Heart right ventricle (tissue), 16 donors: ENCODE results near the gene DOCK4. TPM values are rescaled to one million over a fixed set of nuclear protein-coding genes. Genes with fewer than 3 reads are reported as not detected.

ENCODE experiments used
- ATAC-seq, 8 donors: fragments of 200-7000 bp; cut with Tn5 transposase; one replicate each; pipeline ENCODE4 v1.9.1; 2020; ENCODE audit warnings: mild to moderate bottlenecking in 8 of 8, moderate library complexity in 8 of 8, moderate number of reproducible peaks in 1 of 8
- DNase-seq, 2 donors: peaks; one replicate each; pipeline ENCODE4 v3.0.0-alpha.2; 2020
- H3K27ac ChIP-seq, 10 donors: fragments of 200-600 bp; sonication (generic) in 2 of 10; one replicate each; pipeline versions ENCODE4 v1.5.0 to v1.8.0; 2020 to 2022; ENCODE audit warnings: mild to moderate bottlenecking in 3 of 10
- H3K27me3 ChIP-seq, 7 donors: fragments of 200-600 bp; one replicate each; pipeline ENCODE4 v1.8.0; 2021 to 2022; ENCODE audit warnings: mild to moderate bottlenecking in 2 of 7
- H3K36me3 ChIP-seq, 9 donors: fragments of 200-600 bp; sonication (generic) in 1 of 9; one replicate each; pipeline versions ENCODE4 v1.5.0 to v1.8.0; 2020 to 2022; ENCODE audit warnings: mild to moderate bottlenecking in 2 of 9
- H3K4me1 ChIP-seq, 9 donors: fragments of 200-600 bp; sonication (generic) in 1 of 9; one replicate each; pipeline versions ENCODE4 v1.5.0 to v1.8.0; 2020 to 2022; ENCODE audit warnings: mild to moderate bottlenecking in 4 of 9
- H3K4me3 ChIP-seq, 10 donors: fragments of 200-600 bp; sonication (generic) in 2 of 10; one replicate each; pipeline versions ENCODE4 v1.5.0 to v1.8.0; 2020 to 2022; ENCODE audit warnings: mild to moderate bottlenecking in 7 of 10, moderate library complexity in 2 of 10
- H3K9me3 ChIP-seq, 11 donors: fragments of 200-600 bp in 10 of 11; sonication (generic) in 2 of 11; one replicate each; pipeline versions ENCODE4 v1.5.0 to v1.8.0; 2013 to 2022; ENCODE audit warnings: mild to moderate bottlenecking in 2 of 11, control low read depth in 1 of 11, moderate library complexity in 1 of 11
- WGBS, 2 donors: extraction: QIAGEN DNeasy Blood & Tissue Kit; methylation state at CpG; one replicate each; pipeline ENCODE4 v1.1.7; 2013; ENCODE audit warnings: inconsistent platforms in 1 of 2; 5-methylcytosine and 5-hydroxymethylcytosine counted together
- intact Hi-C, 10 donors: fragments of 100-400 bp; cut with DNase I; formaldehyde crosslinking; loops; one replicate each; pipeline versions ENCODE4 v1.11.1 to v1.14.2; 2022
- polyA plus RNA-seq, 2 donors: library from polyadenylated mRNA; stranded (reverse); fragments of 200-250 nt; gene quantifications; one replicate each; pipeline ENCODE4 v1.2.3, GENCODE V29; 2013
- total RNA-seq, 10 donors: library from RNA; stranded (reverse); fragmentation: NEBNext Ultra II Directional in 3 of 10; extraction: Animal tissue kit (Norgen Biotek cat#: 25700) in 3 of 10; gene quantifications; one replicate each; pipeline versions ENCODE4 v1.2.1 to v1.2.4, GENCODE V29; 2021 to 2023
- TF ChIP-seq, protein P1 (sequence below), 9 donors: fragments of 200-600 bp; sonication (generic) in 2 of 9; IDR thresholded peaks; one replicate each; pipeline versions ENCODE4 v1.5.0 to v1.8.0; 2021 to 2022; ENCODE audit warnings: antibody characterized with exemption in 9 of 9, mild to moderate bottlenecking in 5 of 9, moderate library complexity in 1 of 9
- donor health status: Arrhythmogenic right ventricular cardiomyopathy.
- donor health status: ischemic (EF 13 %, LVEDD 7.1; RV severe dilation, severe dysfunction).
- donor health status: healthy with polysubstance abuse.
- donor health status: DM: no; HTN: yes; CAD: no.
- donor health status: DM: no; HTN: no; CAD: no.
- donor health status: ischemic (EF 25% LVEDD 6.9; RV normal size, moderate dysfunction).
- donor health status: ischemic (EF 25% LVEDD 5.7; RV mildly dilated, moderate dysfunction).
- donor health status: healthy.
- donor health status: DM: yes; HTN: yes; CAD: no.
- donor health status: Ischemic cardiomyopathy.
- donor health status: ischemic (EF 35%, LVEDD 5.7; RV mildly dilated, moderate dysfunction).
- donor health status: nonischemic (EF 11% LVEDD 7.7; RV severe dilation, severe dysfunction).
- donor health status: DM: yes; HTN: yes; CAD: no.
- donor health status: PGD.
- donor health status: ischemic (EF 29% LVEDD 5.4; RV normal size, mild dysfunction).
- donor health status: nonischemic (EF 23%, LVEDD 6.1; RV moderate dilation, normal function).

The DOCK4 gene
- total and polyA plus RNA-seq, 12 donors = 2.6 to 26.8 (median 14.7) TPM

GRCh38 chr7:112067632-112068540 is 138.3 kb downstream of the DOCK4 start:
- Histone ChIP-seq H3K4me1 (peaks cover 0 to 55% (median 26%) of the 10 kb centered on the region in 9 donors), H3K4me3 (no peak overlapping the region), H3K9me3 (no peaks in the 10 kb centered on the region), H3K27ac (peak overlapping the region in 2 of 10 donors; percentile 33 to 56), H3K27me3 (no peaks in the 10 kb centered on the region), H3K36me3 (no peaks in the 10 kb centered on the region)
- WGBS, 2 donors = 83 to 87% methylated on average over 5 of the region's 5 CpGs
- TF ChIP-seq, protein P1, sequence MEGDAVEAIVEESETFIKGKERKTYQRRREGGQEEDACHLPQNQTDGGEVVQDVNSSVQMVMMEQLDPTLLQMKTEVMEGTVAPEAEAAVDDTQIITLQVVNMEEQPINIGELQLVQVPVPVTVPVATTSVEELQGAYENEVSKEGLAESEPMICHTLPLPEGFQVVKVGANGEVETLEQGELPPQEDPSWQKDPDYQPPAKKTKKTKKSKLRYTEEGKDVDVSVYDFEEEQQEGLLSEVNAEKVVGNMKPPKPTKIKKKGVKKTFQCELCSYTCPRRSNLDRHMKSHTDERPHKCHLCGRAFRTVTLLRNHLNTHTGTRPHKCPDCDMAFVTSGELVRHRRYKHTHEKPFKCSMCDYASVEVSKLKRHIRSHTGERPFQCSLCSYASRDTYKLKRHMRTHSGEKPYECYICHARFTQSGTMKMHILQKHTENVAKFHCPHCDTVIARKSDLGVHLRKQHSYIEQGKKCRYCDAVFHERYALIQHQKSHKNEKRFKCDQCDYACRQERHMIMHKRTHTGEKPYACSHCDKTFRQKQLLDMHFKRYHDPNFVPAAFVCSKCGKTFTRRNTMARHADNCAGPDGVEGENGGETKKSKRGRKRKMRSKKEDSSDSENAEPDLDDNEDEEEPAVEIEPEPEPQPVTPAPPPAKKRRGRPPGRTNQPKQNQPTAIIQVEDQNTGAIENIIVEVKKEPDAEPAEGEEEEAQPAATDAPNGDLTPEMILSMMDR (IDR thresholded peaks at IDR 0.05) = no peak
- DNase-seq (no peak), ATAC-seq (peak in 1 of 8 donors; percentile 16)
- intact Hi-C loops = loop anchor here in 1 of 10 donors (10.0 kb wide), 1 partner anchor 53 kb away; no protein-coding TSS in a partner anchor

DNA sequence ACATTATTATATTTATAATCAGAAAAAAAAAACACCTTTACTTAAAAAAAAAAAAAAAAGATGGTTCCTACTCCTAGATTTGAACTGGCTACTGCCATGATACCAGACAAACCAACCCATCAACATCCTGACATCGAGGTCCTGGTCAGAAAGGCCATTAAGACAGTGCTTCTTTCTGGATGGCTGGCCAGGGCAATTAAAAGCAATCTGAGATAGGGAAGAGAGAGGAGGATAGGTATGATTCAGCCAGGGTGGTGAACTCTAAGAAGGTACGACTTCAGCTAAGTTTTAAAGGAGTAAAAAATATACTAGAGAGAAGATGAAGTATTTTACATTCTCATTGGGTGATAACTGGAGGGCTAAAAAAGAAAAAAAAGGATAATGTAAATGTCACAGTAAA is 139.0 kb downstream of the DOCK4 start:
- TF ChIP-seq, protein P1 (IDR thresholded peaks at IDR 0.05) = no peak
- ATAC-seq = no peak
- Histone ChIP-seq H3K4me1 (peaks cover 0 to 49% (median 21%) of the 10 kb centered on the region in 9 donors), H3K27me3 (no peaks in the 10 kb centered on the region), H3K9me3 (no peaks in the 10 kb centered on the region), H3K27ac (no peak overlapping the region), H3K36me3 (no peaks in the 10 kb centered on the region), H3K4me3 (no peak overlapping the region)
- WGBS, 2 donors = 73 to 84% methylated on average over 2 of the region's 2 CpGs
- intact Hi-C loops = loop anchor here in 1 of 10 donors (10.0 kb wide), 1 partner anchor 52 kb away; no protein-coding TSS in a partner anchor
- DNase-seq = no peak

DNA sequence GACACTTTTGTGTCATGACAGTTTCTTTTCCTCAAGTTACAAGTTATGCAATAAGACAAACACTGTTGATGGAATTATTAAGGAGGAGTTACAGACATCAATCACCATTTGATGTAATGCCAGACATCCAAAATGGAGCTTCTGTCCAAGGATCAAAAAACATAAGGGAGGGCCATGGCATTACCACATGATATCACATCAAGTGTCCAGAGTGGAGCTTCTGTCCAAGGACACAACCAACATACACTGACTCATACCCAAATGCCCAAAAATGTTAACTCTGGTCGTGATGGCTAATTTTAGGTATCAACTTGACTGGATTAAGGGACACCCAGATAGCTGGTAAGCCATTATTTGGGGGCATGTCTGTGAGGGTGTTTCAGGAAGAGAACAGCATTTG is 140.4 kb downstream of the DOCK4 start:
- intact Hi-C loops = loop anchor here in 1 of 10 donors (10.0 kb wide), 1 partner anchor 51 kb away; no protein-coding TSS in a partner anchor
- H3K9me3 ChIP-seq = no peaks in the 10 kb centered on the region
- no peak overlapping the region for H3K27ac ChIP-seq
- peaks cover 0 to 44% (median 13%) of the 10 kb centered on the region in 9 donors for H3K4me1 ChIP-seq
- TF ChIP-seq, protein P1 (IDR thresholded peaks at IDR 0.05) = no peak
- DNase-seq = no peak
- H3K4me3 ChIP-seq = no peak overlapping the region
- no peaks in the 10 kb centered on the region for H3K36me3 ChIP-seq
- no peaks in the 10 kb centered on the region for H3K27me3 ChIP-seq
- 87 to 93% methylated on average over 1 of the region's 1 CpG for WGBS, 2 donors
- ATAC-seq = no peak

DNA sequence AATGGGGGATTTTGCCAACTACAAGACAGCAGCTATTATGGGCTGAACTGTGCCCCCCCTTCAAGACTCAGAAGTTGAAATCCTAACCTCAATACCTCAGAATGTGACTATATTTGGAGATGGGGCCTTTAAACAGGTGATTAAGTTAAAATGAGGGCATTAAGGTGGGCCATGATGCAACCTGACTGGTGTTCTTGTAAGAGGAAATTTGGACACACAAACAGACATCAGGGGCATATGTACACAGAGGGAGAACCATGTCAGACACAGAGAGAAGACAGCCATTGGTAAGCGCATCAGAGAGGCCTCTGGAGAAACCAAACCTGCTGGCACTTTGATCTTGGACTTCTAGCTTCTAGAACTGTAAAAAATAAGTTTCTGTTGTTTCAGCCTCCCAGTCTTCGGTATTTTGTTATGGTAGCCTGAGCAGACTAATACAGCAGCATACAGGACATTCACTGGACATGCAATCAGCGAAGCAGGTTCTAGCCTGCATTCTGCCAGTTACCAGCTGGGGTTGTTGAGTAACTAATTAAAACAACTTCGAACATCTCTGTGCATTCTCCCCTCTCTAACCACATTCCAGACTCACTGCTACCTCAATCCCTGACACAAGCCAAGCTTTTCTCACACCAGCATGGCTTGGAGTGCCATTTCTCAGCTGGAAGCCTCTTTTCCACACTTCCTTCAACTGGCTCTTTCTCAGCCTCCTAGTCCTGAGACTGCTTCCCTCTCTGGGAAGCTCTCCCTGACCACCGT is 141.4 kb downstream of the DOCK4 start:
- WGBS, 2 donors = 98% methylated on average over 5 of the region's 5 CpGs
- intact Hi-C loops = loop anchor here in 1 of 10 donors (10.0 kb wide), 1 partner anchor 50 kb away; no protein-coding TSS in a partner anchor
- peaks cover 0 to 42% (median 13%) of the 10 kb centered on the region in 9 donors for H3K4me1 ChIP-seq
- TF ChIP-seq, protein P1 (IDR thresholded peaks at IDR 0.05) = no peak
- no peaks in the 10 kb centered on the region for H3K36me3 ChIP-seq
- H3K27me3 ChIP-seq = no peaks in the 10 kb centered on the region
- H3K27ac ChIP-seq = no peak overlapping the region
- DNase-seq (no peak), ATAC-seq (no peak)
- H3K9me3 ChIP-seq = no peaks in the 10 kb centered on the region
- H3K4me3 ChIP-seq = no peak overlapping the region
